HepG2 (cell line): Measurements from ENCODE around the gene GRAMD1A.

Experiments used
- BCL6 ChIP-seq: IDR thresholded peaks from 2 replicates; pipeline ENCODE4 v1.6.1; 2016; ENCODE audit warnings: missing genetic modification reagents, missing compliant biosample characterization
- CHD2 ChIP-seq: IDR thresholded peaks from 2 replicates; pipeline ENCODE4 v1.6.1; 2011; ENCODE audit warnings: low read depth, low read length, improper control_type of control experiment
- FOXK2 ChIP-seq: fragments of 450-650 bp; IDR thresholded peaks from 2 replicates; pipeline ENCODE4 v1.6.1; 2016
- POLR2A ChIP-seq, 2 experiments: IDR thresholded peaks; 2 replicates each; pipeline ENCODE4 v1.6.1; 2011; ENCODE audit warnings: low read depth in 2 of 2, low read length in 2 of 2, mild to moderate bottlenecking in 1 of 2, moderate library complexity in 1 of 2; ENCODE audit not compliant: insufficient read depth in 1 of 2
- SSRP1 ChIP-seq: IDR thresholded peaks from 2 replicates; pipeline ENCODE4 v1.6.1; 2016; ENCODE audit warnings: control low read depth
- ZNF124 ChIP-seq: sonication (generic); formaldehyde crosslinking; IDR thresholded peaks from 2 replicates; pipeline ENCODE4 v1.4.0; 2020; ENCODE audit warnings: missing genetic modification reagents
- ZNF615 ChIP-seq: sonication (generic); formaldehyde crosslinking; IDR thresholded peaks from 2 replicates; pipeline ENCODE4 v1.5.0; 2020; ENCODE audit warnings: mild to moderate bottlenecking, missing genetic modification reagents, borderline replicate concordance
- ZNF7 ChIP-seq: IDR thresholded peaks from 2 replicates; pipeline ENCODE4 v1.6.1; 2016; ENCODE audit warnings: missing biosample characterization, missing genetic modification reagents
- TF ChIP-seq, protein P1 (sequence below), 2 experiments: fragments of 450-650 bp in 1 of 2; sonication (generic) in 1 of 2; formaldehyde crosslinking; IDR thresholded peaks; 2 replicates each; pipeline versions ENCODE4 v1.5.0 to v1.8.0; 2020 to 2022; ENCODE audit warnings: mild to moderate bottlenecking in 1 of 2, missing genetic modification reagents in 1 of 2
- TF ChIP-seq, protein P2 (sequence below): sonication (generic); formaldehyde crosslinking; IDR thresholded peaks from 2 replicates; pipeline ENCODE4 v1.5.0; 2020; ENCODE audit warnings: mild to moderate bottlenecking, missing genetic modification reagents

GRCh38 chr19:35065574-35065973 lies 65.5 kb downstream of the GRAMD1A start:
- no peak; a peak in 1 of 4 replicates for TF ChIP-seq POLR2A (IDR thresholded peaks at IDR 0.05; ENCODE audit: insufficient read depth in 1 of 2, low read depth in 2 of 2, low read length in 2 of 2)
- no peak for TF ChIP-seq FOXK2
- no peak for TF ChIP-seq ZNF7
- TF ChIP-seq, protein P1, sequence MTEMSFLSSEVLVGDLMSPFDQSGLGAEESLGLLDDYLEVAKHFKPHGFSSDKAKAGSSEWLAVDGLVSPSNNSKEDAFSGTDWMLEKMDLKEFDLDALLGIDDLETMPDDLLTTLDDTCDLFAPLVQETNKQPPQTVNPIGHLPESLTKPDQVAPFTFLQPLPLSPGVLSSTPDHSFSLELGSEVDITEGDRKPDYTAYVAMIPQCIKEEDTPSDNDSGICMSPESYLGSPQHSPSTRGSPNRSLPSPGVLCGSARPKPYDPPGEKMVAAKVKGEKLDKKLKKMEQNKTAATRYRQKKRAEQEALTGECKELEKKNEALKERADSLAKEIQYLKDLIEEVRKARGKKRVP (CRISPR knock-in tag; IDR thresholded peaks at IDR 0.05): no peak
- TF ChIP-seq, protein P2, sequence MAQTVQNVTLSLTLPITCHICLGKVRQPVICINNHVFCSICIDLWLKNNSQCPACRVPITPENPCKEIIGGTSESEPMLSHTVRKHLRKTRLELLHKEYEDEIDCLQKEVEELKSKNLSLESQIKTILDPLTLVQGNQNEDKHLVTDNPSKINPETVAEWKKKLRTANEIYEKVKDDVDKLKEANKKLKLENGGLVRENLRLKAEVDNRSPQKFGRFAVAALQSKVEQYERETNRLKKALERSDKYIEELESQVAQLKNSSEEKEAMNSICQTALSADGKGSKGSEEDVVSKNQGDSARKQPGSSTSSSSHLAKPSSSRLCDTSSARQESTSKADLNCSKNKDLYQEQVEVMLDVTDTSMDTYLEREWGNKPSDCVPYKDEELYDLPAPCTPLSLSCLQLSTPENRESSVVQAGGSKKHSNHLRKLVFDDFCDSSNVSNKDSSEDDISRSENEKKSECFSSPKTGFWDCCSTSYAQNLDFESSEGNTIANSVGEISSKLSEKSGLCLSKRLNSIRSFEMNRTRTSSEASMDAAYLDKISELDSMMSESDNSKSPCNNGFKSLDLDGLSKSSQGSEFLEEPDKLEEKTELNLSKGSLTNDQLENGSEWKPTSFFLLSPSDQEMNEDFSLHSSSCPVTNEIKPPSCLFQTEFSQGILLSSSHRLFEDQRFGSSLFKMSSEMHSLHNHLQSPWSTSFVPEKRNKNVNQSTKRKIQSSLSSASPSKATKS (CRISPR knock-in tag): no peak
- TF ChIP-seq BCL6: no peak
- no peak for TF ChIP-seq ZNF615
- TF ChIP-seq ZNF124: no peak
- TF ChIP-seq SSRP1 (CRISPR knock-in tag): no peak
- no peak for TF ChIP-seq CHD2
